Activated T-cell treated with anti-CD3 and anti-CD28 coated beads, Interleukin-2, amount 50 U/mL, for 1 hour (primary cell): ENCODE data around the gene GPBAR1.

Experiments used
- DNase-seq: peaks from one replicate; pipeline ENCODE4 v3.0.0-alpha.2; 2020

Gene GPBAR1

GRCh38 chr2:218244665-218245064 lies 16.1 kb upstream of the GPBAR1 start:
- DNase-seq: no peak

- DNase-seq: no peak
These were observed 15.6 kb upstream of the GPBAR1 start for GRCh38 chr2:218245214-218245613.

GRCh38 chr2:218249691-218250090 lies 11.1 kb upstream of the GPBAR1 start:
- peak; percentile 10 for DNase-seq

GRCh38 chr2:218252509-218253231 lies 8.1 kb upstream of the GPBAR1 start:
- DNase-seq: peak; percentile 15

- peak; percentile 10 for DNase-seq
These were observed 7.6 kb upstream of the GPBAR1 start for GRCh38 chr2:218253232-218253625.

- no peak for DNase-seq
These were observed 5.4 kb upstream of the GPBAR1 start for GRCh38 chr2:218255446-218255845.

GRCh38 chr2:218256612-218257350 lies 4.0 kb upstream of the GPBAR1 start:
- DNase-seq: peak; percentile 21

GRCh38 chr2:218257390-218257981 lies 3.3 kb upstream of the GPBAR1 start:
- DNase-seq: peak; percentile 76

GRCh38 chr2:218259099-218259961 lies 1.5 kb upstream of the GPBAR1 start:
- peak; percentile 17 for DNase-seq

- no peak for DNase-seq
These were observed 649 bp upstream of the GPBAR1 start for GRCh38 chr2:218260166-218260565.

GRCh38 chr2:218261423-218262236 lies 815 bp downstream of the GPBAR1 start:
- no peak for DNase-seq

GRCh38 chr2:218262237-218262600 lies 1.4 kb downstream of the GPBAR1 start:
- no peak for DNase-seq

- no peak for DNase-seq
These were observed 2.1 kb downstream of the GPBAR1 start for GRCh38 chr2:218262631-218263586.

- DNase-seq: no peak
These were observed 3.2 kb downstream of the GPBAR1 start for GRCh38 chr2:218263817-218264641.

- DNase-seq: no peak
These were observed 4.2 kb downstream of the GPBAR1 start for GRCh38 chr2:218264773-218265561.

- DNase-seq: no peak
These were observed 4.8 kb downstream of the GPBAR1 start for GRCh38 chr2:218265626-218266025.

GRCh38 chr2:218266316-218266979 lies 5.6 kb downstream of the GPBAR1 start:
- no peak for DNase-seq

- DNase-seq: no peak
These were observed 6.4 kb downstream of the GPBAR1 start for GRCh38 chr2:218267259-218267658.
